ENCODE measurements around the gene GNAO1.

Gene GNAO1

GRCh38 chr16:56367764-56368163 lies 176.5 kb downstream of the GNAO1 start:
- in situ Hi-C loops (cut with MboI; ENCODE audit: low sequenced_read_pairs, unreplicated experiment), result no loop called here
- TF ChIP-seq, protein P1, sequence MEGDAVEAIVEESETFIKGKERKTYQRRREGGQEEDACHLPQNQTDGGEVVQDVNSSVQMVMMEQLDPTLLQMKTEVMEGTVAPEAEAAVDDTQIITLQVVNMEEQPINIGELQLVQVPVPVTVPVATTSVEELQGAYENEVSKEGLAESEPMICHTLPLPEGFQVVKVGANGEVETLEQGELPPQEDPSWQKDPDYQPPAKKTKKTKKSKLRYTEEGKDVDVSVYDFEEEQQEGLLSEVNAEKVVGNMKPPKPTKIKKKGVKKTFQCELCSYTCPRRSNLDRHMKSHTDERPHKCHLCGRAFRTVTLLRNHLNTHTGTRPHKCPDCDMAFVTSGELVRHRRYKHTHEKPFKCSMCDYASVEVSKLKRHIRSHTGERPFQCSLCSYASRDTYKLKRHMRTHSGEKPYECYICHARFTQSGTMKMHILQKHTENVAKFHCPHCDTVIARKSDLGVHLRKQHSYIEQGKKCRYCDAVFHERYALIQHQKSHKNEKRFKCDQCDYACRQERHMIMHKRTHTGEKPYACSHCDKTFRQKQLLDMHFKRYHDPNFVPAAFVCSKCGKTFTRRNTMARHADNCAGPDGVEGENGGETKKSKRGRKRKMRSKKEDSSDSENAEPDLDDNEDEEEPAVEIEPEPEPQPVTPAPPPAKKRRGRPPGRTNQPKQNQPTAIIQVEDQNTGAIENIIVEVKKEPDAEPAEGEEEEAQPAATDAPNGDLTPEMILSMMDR (IDR thresholded peaks at IDR 0.05; ENCODE audit: borderline replicate concordance, control extremely low read depth, extremely low read depth, insufficient read depth, missing control alignments), result no peak
- DNase-seq (ENCODE audit: low spot score), result no peak

DNA sequence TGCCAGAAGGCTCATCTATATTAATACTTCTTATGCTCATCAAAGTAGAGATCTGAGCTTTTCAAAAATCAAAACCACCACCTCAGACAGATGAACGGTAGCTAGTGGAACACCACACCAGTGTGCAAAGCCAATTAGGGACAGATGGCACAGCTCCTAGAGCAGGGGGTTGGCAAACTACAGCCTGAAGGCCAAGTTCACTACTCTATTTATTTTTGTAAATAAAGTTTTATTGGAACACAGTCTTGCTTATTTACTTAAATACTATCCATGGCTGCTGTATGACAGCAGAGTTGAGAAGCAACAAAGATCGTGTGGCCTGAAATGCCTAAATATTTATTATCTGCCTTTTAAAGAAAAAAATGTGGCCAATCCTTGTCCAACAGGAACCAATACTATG lies 177.3 kb downstream of the GNAO1 start:
- in situ Hi-C loops (cut with MboI; ENCODE audit: low sequenced_read_pairs, unreplicated experiment), result no loop called here
- DNase-seq (ENCODE audit: low spot score), result no peak
- TF ChIP-seq, protein P1 (IDR thresholded peaks at IDR 0.05; ENCODE audit: borderline replicate concordance, control extremely low read depth, extremely low read depth, insufficient read depth, missing control alignments), result no peak

GRCh38 chr16:56369202-56369601 lies 177.9 kb downstream of the GNAO1 start:
- TF ChIP-seq, protein P1 (IDR thresholded peaks at IDR 0.05; ENCODE audit: borderline replicate concordance, control extremely low read depth, extremely low read depth, insufficient read depth, missing control alignments), result no peak
- DNase-seq (ENCODE audit: low spot score), result no peak
- in situ Hi-C loops (cut with MboI; ENCODE audit: low sequenced_read_pairs, unreplicated experiment), result no loop called here

DNA sequence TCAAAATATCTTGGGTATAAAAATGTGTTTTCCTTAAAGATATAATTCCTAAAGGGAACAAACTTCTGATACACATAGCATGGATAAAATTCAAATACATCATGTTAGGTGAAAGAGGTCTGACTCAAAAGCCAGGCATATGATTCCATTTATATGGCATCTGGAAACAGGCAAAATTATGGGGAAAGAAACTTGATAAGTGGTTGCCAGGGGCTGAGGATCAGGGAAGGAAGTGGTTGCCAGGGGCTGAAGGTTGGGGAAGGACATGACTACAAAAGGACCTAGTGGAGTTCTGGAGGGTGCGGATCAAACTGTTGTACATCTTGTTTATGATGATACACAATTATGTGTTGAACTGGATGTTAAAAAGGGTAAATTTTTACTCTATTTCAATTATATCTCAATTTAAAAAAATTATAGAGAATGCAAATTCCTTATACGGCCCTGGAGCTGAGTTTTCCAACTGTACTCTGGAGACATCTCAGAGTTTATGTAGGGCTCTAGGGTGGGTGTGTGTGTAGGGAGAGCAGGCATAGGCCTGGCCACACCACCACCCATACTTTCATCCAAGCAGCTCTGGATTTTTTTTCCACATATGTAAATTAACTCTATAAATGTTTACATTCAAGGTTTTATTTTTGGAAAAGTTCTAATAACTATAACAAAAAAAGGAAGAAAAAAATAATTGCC lies 179.0 kb downstream of the GNAO1 start:
- in situ Hi-C loops (cut with MboI; ENCODE audit: low sequenced_read_pairs, unreplicated experiment), result no loop called here
- DNase-seq (ENCODE audit: low spot score), result no peak
- TF ChIP-seq, protein P1 (IDR thresholded peaks at IDR 0.05; ENCODE audit: borderline replicate concordance, control extremely low read depth, extremely low read depth, insufficient read depth, missing control alignments), result no peak

DNA sequence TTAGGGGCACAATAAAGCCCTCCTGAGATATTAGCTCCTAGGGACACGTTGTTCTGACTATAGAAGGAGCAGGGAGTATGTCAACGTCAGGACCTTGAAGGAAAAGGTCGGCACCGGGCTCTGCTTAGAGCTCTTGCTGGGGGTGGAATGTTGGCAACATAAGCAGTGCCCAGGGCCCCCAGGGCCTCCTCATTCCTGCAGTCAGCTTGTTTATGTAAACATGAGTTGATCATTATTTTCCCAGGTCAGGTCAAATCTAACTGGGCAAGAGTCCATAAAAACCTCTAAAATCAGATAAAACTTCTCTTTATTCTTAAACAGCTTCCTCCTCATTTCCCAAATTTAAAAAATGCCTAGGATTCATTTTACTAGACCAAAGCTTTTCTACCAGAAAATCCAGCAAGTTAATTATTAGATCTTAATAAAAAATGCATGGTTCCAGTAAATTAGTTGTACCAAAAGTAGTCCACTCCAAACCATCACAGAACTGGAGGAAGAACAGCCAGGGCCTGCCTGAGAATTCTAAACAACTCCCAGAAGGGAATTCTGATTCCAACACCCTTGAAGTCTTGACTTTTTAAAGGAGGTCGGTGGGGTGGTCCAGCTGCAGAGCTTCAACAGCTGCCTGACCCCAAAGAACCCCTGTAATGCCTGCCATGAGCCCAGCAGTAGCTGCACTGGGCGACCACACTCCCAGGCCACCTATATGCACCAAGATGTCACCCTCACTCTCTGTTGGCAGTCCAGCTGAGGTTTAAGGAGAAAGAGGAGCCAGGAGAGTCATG lies 179.8 kb downstream of the GNAO1 start:
- in situ Hi-C loops (cut with MboI; ENCODE audit: low sequenced_read_pairs, unreplicated experiment), result no loop called here
- TF ChIP-seq, protein P1 (IDR thresholded peaks at IDR 0.05; ENCODE audit: borderline replicate concordance, control extremely low read depth, extremely low read depth, insufficient read depth, missing control alignments), result no peak

DNA sequence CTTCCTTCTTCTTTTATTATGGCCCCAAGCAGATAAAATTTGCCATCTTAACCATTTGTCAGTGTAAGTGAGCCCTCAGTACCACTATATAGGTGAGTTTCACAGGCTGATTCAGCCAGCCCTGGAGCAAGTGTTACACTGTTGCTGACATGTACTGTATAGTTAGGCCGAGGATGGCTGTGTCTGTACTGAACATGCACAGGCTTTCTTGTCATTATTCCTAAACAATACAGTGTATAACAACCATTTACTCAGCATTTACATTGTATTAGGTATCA lies 180.3 kb downstream of the GNAO1 start:
- TF ChIP-seq, protein P1 (IDR thresholded peaks at IDR 0.05; ENCODE audit: borderline replicate concordance, control extremely low read depth, extremely low read depth, insufficient read depth, missing control alignments), result no peak
- DNase-seq (ENCODE audit: low spot score), result no peak
- in situ Hi-C loops (cut with MboI; ENCODE audit: low sequenced_read_pairs, unreplicated experiment), result no loop called here

More for the DNA sequence above, 179.8 kb downstream of the GNAO1 start:
- no peak for DNase-seq (ENCODE audit: low spot score)

All from GM13976 (cell line).